Lung (tissue), 12 donors: Measurements from ENCODE around the gene ZNF579. TPM values are rescaled to one million over a fixed set of nuclear protein-coding genes. Genes with fewer than 3 reads are reported as not detected.

Experiments used
- ATAC-seq: fragments of 200-7000 bp; cut with Tn5 transposase; one replicate; pipeline ENCODE4 v1.9.1; 2020; ENCODE audit warnings: moderate number of reproducible peaks; ENCODE audit not compliant: insufficient read depth, low FRiP score
- DNase-seq, 3 donors: peaks; one replicate each; pipeline ENCODE4 v3.0.0-alpha.2; 2013 to 2017
- H3K27ac ChIP-seq, 2 donors: one replicate each; pipeline ENCODE4 v1.5.1; 2013; ENCODE audit warnings: mild to moderate bottlenecking in 2 of 2, moderate library complexity in 2 of 2, control low read depth in 1 of 2, inconsistent platforms in 1 of 2, low read depth in 1 of 2, low read length in 1 of 2
- H3K27me3 ChIP-seq, 3 donors: one replicate each; pipeline ENCODE4 v1.5.1; 2013; ENCODE audit warnings: low read length in 2 of 3; ENCODE audit not compliant: control insufficient read depth in 3 of 3, insufficient read depth in 3 of 3
- H3K36me3 ChIP-seq, 4 donors: one replicate each; pipeline ENCODE4 v1.5.1; 2013; ENCODE audit warnings: low read length in 4 of 4, mild to moderate bottlenecking in 1 of 4, moderate library complexity in 1 of 4; ENCODE audit not compliant: control insufficient read depth in 4 of 4, insufficient read depth in 4 of 4
- H3K4me1 ChIP-seq, 5 donors: one replicate each; pipeline ENCODE4 v1.5.1; 2013; ENCODE audit warnings: low read length in 5 of 5, mild to moderate bottlenecking in 2 of 5, moderate library complexity in 1 of 5; ENCODE audit not compliant: control insufficient read depth in 5 of 5, insufficient read depth in 5 of 5
- H3K4me3 ChIP-seq: one replicate; pipeline ENCODE4 v1.5.1; 2013; ENCODE audit warnings: mild to moderate bottlenecking, control low read depth, moderate library complexity
- H3K9ac ChIP-seq, 2 donors: one replicate each; pipeline ENCODE4 v1.5.1; 2013; ENCODE audit warnings: low read length in 2 of 2, control low read depth in 1 of 2; ENCODE audit not compliant: insufficient read depth in 1 of 2
- H3K9me3 ChIP-seq, 4 donors: one replicate each; pipeline ENCODE4 v1.5.1; 2013; ENCODE audit warnings: low read length in 3 of 4, mild to moderate bottlenecking in 1 of 4, moderate library complexity in 1 of 4; ENCODE audit not compliant: control insufficient read depth in 4 of 4, insufficient read depth in 3 of 4
- WGBS, 2 donors: extraction: QIAGEN DNeasy Blood & Tissue Kit; methylation state at CpG; one replicate each; pipeline ENCODE4 v1.1.7; 2013; 5-methylcytosine and 5-hydroxymethylcytosine counted together
- polyA plus RNA-seq, 2 donors: library from polyadenylated mRNA; stranded (reverse); fragments of 200-250 nt; gene quantifications; one replicate each; pipeline ENCODE4 v1.2.1, GENCODE V29; 2013
- total RNA-seq, 2 donors: library from RNA; depleted of rRNA in 1 of 2; stranded (reverse); fragments of >200 nt in 1 of 2; gene quantifications; one replicate each; pipeline ENCODE4 v1.2.1, GENCODE V29; 2014 to 2021
- TF ChIP-seq, protein P1 (sequence below): IDR thresholded peaks from 2 replicates; pipeline ENCODE4 v1.5.1; 2012; ENCODE audit warnings: mild to moderate bottlenecking; ENCODE audit errors: control extremely low read depth, extremely low read depth
- donor health status: control.
- donor health status: control.
- donor health status: Bipolar disorder and iron deficiency.
- donor health status: healthy.
- donor health status: DM: yes; HTN: yes; CAD: no.

The ZNF579 gene
- total and polyA plus RNA-seq, 4 donors: 4.3 to 20.8 (median 10.1) TPM

DNA sequence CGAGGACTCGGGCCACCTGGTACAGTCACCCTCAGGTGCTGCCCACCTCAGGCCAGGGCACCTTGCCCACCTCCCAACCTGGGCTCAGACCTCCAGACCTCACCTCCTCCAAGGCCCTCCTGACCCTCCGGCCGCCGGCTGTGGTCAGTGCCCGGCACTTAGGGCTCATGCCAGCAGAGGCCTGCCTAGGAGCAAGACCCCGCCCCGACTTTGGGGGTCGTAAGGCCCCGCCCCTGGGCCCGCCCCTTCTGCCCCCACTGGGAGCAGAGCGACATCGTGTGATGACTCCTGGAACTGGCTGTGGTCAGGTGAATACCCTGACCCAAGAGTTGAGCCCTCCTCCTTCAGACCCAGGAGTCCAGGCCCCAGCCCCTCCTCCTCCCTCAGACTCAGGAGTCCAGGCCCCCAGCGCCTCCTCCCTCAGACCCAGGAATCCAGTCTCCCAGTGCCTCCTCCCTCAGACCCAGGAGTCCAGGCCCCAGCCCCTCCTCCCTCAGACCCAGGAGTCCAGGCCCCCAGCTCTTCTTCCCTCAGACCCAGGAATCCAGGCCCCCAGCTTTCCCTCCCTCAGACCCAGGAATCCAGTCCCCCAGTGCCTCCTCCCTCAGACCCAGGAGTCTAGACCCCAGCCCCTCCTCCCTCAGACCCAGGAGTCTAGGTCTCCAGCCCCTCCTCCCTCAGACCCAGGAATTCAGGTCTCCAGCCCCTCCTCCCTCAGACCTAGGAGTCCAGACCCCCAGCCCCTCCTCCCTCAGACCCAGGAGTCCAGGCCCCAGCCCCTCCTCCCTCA, 43.5 kb downstream of the ZNF579 start, which contains the start of gene SBK2:
Gene SBK2 (minus strand): TSS at position 183 of the 790 bp plus-strand sequence. CDS start 839 bp downstream, outside the sequence.
- no peak for DNase-seq
- ATAC-seq: no peak
- Histone ChIP-seq H3K27ac (no peak within 1 kb of the TSS), H3K36me3 (no peaks in the 10 kb centered on the region), H3K4me1 (no peaks in the 10 kb centered on the region), H3K9me3 (no peaks in the 10 kb centered on the region), H3K27me3 (no peaks in the 10 kb centered on the region), H3K9ac (no peak within 1 kb of the TSS), H3K4me3 (no peak within 1 kb of the TSS)
- TF ChIP-seq, protein P1, sequence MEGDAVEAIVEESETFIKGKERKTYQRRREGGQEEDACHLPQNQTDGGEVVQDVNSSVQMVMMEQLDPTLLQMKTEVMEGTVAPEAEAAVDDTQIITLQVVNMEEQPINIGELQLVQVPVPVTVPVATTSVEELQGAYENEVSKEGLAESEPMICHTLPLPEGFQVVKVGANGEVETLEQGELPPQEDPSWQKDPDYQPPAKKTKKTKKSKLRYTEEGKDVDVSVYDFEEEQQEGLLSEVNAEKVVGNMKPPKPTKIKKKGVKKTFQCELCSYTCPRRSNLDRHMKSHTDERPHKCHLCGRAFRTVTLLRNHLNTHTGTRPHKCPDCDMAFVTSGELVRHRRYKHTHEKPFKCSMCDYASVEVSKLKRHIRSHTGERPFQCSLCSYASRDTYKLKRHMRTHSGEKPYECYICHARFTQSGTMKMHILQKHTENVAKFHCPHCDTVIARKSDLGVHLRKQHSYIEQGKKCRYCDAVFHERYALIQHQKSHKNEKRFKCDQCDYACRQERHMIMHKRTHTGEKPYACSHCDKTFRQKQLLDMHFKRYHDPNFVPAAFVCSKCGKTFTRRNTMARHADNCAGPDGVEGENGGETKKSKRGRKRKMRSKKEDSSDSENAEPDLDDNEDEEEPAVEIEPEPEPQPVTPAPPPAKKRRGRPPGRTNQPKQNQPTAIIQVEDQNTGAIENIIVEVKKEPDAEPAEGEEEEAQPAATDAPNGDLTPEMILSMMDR: no peak
- WGBS, 2 donors: 31 to 50% methylated on average over 14 of the region's 14 CpGs

DNA sequence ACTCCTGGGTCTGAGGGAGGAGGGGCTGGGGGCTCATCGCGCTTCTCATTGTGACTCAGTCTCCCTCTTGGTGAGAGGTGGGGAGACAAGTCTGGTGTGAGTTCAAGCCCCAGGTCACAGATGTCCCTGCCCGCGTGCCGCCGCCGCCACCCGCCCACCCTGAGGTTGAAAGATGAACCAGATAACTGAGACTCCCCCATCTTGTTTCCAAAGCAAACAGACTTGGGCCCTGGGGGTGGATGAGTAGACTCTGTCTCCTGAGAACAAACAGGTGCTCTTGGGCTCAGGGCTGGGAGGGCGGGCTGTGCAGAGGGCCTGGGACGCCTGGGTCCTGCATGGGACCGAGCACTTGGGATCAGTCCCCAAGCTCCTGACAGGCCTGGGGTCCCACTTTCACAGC, 44.3 kb downstream of the ZNF579 start:
- Histone ChIP-seq H3K27ac (no peak overlapping the region), H3K9ac (no peak overlapping the region), H3K4me1 (no peaks in the 10 kb centered on the region), H3K4me3 (no peak overlapping the region), H3K27me3 (no peaks in the 10 kb centered on the region), H3K9me3 (no peaks in the 10 kb centered on the region), H3K36me3 (no peaks in the 10 kb centered on the region)
- TF ChIP-seq, protein P1: no peak
- ATAC-seq (no peak), DNase-seq (no peak)
- 93 to 96% methylated on average over 11 of the region's 11 CpGs for WGBS, 2 donors

DNA sequence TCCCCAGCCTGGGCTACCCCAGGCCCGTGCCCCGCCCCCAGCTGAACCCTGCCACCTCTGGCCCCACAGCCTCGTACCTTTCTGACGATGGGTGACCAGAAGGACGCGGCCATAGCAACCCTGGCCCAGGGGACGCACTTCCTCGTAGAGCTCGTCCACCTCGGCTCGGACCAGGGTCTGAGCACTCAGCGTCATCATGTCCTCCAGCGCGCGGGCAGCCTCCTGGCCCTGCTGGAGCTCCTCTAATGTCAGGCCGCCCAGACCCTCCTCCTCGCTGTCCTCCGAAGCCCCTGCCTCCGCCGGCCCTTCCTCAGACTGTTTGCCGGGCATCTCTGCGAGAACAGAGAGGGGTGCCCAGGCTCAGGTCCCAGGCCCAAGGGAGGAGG, 44.7 kb downstream of the ZNF579 start:
- Histone ChIP-seq H3K4me3 (no peak overlapping the region), H3K36me3 (no peaks in the 10 kb centered on the region), H3K4me1 (no peaks in the 10 kb centered on the region), H3K9me3 (no peaks in the 10 kb centered on the region), H3K9ac (no peak overlapping the region), H3K27ac (no peak overlapping the region), H3K27me3 (no peaks in the 10 kb centered on the region)
- DNase-seq (no peak), ATAC-seq (no peak)
- 84 to 96% methylated on average over 22 of the region's 22 CpGs for WGBS, 2 donors
- TF ChIP-seq, protein P1: no peak
